GM12891 (cell line): Measurements from ENCODE around the gene CSRP2.

Experiments
- PAX5 ChIP-seq: IDR thresholded peaks from 2 replicates; pipeline ENCODE4 v1.6.1; 2011; ENCODE audit warnings: low read length, moderate library complexity, mild to moderate bottlenecking; ENCODE audit not compliant: insufficient read depth, severe bottlenecking
- POLR2A ChIP-seq: IDR thresholded peaks from 2 replicates; pipeline ENCODE4 v1.6.1; 2011; ENCODE audit warnings: low read depth, low read length, control low read depth
- POLR2AphosphoS5 ChIP-seq: IDR thresholded peaks from 2 replicates; pipeline ENCODE4 v1.6.1; 2011; ENCODE audit warnings: low read depth, low read length, control low read depth
- POU2F2 ChIP-seq: IDR thresholded peaks from 2 replicates; pipeline ENCODE4 v1.6.1; 2011; ENCODE audit warnings: low read depth, mild to moderate bottlenecking, control low read depth, low read length, moderate library complexity
- SPI1 ChIP-seq: IDR thresholded peaks from 2 replicates; pipeline ENCODE4 v1.6.1; 2011; ENCODE audit warnings: low read depth, low read length, control low read depth
- TAF1 ChIP-seq: IDR thresholded peaks from 2 replicates; pipeline ENCODE4 v1.6.1; 2011; ENCODE audit warnings: low read depth, low read length, control low read depth

GRCh38 chr12:76874491-76875190, 4.2 kb downstream of the CSRP2 start:
- TF ChIP-seq TAF1 (no peak), POLR2AphosphoS5 (no peak), POLR2A (no peak), POU2F2 (no peak), SPI1 (no peak), PAX5 (no peak)
